GM18502 (cell line): Measurements from ENCODE around the gene SLC8A3.

Experiments used
- ATAC-seq: cut with Tn5 transposase; IDR thresholded peaks from one replicate; pipeline ENCODE4 v1.9.1; 2021; ENCODE audit warnings: mild to moderate bottlenecking; ENCODE audit not compliant: unreplicated experiment, poor library complexity

SLC8A3 gene

DNA sequence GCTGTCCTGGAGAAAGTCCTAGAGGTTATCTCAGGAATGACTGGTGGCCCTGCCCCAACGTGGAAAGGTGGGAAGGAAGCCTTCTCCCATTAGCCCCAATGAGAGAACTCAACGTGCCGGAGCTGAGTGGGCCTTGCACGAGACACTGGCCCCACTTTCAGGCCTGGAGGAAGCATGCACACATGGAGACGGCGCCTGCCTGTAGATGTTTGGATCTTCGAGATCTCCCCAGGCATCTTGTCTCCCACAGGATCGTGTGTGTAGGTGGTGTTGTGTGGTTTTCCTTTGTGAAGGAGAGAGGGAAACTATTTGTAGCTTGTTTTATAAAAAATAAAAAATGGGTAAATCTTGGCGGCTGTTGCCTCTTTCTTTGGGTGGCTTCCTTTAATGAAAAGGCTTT is 156.7 kb downstream of the SLC8A3 start:
- ATAC-seq: no peak

DNA sequence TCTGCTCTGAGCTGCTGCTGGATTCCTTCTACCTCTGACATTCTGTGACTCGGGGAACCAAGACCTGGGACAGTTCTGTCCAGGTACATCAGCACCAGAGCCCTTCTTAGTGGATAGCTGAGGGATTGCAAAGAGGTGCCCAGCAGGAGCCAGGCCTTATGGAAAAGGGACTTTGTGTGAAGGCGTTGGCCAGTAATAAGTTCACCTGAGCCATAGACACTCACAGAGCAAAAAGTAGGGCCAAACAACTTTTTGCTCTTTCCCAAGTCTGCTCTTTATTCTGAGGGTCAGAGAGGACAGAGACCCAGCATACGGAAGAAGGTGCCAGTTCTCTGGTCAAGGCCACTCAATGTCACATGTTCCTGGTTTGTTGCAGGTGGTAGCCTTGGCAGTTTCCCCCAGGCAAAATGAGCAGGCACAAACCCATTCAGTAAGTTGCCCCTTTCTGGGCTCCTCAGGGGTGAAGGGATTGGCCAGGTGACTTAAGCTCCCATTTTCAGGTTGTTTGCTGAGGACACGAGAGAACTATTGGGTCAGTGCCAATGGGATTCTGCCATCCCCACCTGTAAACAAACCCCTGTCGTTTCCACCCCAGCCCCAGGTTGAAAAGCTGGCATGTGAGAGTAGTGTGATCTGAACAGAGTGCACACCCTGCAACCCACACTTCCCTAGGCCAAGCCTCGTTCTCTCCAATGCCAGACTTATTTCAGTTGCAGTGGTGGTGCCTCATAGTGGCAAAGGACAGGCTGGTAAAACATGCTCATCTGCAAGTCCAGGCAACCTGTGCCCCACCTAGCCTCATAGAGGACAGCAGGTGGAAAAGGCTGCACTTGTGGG is 159.2 kb downstream of the SLC8A3 start:
- ATAC-seq: no peak

DNA sequence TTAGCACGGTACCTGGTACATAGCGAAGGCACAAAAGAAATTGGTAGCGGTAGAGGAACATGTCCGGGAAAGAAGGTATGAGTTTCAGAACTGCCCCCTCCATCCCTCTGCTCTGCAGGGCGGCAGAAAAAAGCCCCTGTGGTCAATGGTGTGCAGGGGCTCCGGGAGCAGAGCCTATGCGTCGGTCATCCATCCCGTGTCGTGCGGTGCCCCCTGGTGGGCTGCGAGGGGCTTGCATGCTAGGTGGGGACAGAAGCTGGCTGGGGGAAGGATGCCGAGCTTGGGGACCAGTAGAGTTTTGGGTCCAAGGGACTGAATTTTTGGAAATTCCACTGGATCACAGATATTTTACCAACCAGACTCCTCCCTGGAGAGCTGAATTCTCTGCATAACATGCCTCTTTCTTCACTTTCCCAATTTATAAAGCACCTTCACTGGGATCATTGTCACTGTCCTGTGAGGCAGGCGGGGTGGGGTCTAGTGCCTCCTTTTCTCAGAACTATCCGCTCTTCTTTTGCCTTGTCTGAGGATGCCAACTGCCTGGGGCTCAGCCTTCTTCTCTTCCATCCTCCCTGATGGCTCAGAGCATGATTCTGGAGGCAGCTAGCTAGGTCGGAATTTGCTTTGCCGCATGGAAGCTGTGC is 160.8 kb downstream of the SLC8A3 start:
- no peak for ATAC-seq

DNA sequence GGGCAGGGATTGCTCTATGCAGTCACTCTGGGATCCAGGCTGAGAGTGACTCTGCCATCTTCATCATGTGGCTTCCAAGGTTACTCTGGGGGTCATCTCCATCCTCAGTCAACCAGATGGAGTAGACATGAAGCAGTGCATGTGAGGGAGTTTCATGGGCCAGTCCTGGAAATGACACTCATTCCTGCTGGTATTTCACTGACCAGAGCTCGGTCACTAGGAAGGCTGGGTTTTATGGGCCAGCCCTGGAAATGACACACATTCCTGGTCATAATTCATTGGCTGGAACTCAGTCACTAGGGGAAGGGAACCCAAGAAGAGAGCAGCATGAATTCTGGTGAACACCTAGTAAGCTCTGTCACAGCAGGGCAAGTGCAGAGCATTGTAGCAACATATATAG is 164.9 kb downstream of the SLC8A3 start:
- no peak for ATAC-seq

DNA sequence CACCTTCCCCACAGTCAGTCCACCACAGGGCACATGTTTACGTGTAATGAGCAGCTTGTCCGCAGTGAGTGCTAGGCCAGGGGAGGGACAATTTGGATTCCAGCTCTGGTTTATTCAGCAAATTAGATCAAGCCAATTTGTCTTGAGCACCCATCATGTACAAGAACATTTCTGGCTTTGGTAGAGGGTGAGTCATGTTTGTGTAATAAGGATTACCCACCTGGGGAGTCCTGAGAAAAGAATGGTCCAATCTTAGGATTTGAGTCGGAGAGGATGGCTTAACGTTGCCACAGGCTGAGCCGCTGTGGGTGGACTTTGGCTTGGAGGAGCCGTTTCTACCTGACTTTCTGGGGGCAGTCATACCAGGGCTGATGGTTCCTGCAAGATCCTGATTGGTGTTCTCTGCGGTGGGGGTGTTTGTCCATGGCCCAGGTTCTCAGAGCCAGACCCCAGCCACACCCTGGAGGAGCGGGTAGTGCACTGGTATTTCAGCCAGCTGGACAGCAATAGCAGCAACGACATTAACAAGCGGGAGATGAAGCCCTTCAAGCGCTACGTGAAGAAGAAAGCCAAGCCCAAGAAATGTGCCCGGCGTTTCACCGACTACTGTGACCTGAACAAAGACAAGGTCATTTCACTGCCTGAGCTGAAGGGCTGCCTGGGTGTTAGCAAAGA is 165.8 kb downstream of the SLC8A3 start:
- ATAC-seq: no peak

DNA sequence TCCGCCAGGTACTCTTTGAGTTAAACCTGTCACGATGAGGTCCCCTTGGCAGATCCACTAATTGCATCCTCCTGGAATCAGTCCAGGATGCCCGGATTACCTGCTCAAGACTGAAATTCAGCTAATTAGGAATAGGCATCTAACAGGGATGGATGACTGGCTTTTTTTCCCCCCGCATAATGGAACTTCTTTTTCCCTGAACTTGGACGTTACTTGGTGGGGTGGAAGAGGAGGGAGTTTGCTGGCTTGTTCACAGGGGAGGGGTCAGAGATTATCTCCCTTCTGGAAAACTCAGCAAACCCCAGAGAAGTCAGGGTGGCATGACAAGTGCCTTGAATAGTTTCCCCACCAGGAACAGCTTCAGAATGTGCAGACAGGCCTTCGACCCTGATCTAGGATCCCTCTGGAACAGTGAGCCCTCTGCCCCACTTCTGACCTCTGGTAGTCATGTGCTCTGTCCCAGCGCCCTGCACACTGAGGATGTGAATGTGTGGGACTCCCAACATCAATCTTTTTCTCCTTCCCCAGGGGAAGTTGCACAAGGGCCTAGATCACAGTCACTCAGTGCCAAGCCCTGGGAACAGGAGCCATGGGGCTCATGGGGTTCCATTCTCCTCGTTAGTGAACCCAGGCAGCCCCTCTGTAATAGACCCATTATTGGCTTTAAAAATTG is 167.1 kb downstream of the SLC8A3 start:
- no peak for ATAC-seq

DNA sequence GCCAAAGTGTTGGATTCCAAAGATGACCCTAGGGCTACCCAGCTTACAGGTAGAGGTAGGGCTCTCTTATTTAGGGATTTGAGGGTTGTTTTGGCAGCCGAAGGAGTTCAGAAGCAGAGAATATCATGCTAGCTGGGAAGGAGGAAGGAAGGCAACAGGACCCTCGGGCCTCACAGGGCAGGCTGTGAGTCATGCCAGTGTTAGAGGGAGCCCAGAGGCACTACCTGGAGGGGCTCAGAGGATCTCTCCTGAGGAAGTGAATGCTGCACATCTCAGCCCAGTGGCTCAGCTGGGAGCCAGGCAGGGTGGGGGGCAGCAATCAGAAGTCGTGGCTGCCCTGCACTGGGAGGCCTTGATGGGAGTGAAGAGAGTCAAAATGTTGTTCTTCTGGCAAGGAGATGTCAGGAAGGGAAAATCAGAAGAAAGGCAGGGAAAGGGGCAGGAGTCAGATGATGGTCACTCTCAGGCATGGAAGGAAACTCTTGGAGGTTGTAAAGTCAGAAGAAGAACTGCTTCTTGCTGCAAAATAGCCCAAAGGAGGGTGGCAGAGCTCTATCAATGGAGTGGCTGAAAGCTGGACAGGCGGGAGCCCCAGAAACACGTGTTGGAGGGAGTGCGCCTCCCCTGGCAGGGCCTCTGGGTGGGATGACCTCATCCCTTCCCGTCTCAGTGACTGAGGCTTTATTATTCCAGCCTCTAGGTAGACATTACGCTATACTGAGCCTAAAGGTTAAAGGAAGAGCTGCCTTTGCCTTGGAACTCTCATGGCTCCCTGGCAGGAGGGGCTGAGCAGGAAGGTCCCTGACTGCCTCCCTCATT is 168.2 kb downstream of the SLC8A3 start:
- ATAC-seq: no peak

DNA sequence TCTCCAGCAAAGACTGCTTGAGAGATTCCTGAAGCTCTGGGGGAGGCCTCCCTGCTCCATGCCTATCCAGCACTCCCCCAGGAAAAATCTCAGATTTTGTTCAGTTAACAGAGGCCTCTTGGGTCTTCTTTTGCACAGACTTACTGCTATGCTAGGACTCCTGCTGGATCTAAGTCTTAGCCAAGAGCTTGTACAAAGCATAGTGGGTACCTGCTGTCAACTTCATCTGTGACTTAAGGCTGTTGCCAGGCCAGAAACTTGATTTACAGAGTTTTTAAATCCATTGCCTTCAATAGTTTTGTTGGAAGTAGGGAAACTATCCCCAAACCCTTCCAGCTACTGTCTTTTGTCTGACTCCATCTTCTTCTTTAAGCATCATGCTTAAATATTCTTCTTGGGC is 169.1 kb downstream of the SLC8A3 start:
- no peak for ATAC-seq

DNA sequence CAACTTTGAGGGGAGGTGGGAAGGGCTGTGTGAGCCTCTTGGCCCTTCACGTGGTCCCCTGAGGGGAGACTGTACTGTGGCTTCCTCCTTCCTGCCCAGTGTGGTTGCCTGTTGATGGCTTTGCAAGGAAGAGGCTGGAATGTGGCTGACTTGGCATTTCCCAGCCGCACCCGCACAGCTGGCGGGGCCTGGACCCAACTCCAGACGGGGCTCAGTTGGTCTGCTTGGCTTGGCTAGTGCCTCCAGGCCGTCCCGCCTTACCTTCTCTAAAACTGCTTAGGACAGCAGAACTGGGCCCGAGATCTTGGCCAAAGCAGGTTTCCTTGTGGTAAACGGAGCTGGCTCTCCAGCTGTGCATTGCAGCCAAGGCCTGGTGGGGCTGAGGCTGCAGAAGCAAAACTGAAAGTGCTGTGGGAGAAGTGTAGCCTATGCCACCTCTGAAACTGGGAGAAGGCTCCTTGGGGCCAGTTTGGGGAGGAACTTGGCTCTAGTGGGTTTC is 170.0 kb downstream of the SLC8A3 start:
- peak; percentile 77 for ATAC-seq

DNA sequence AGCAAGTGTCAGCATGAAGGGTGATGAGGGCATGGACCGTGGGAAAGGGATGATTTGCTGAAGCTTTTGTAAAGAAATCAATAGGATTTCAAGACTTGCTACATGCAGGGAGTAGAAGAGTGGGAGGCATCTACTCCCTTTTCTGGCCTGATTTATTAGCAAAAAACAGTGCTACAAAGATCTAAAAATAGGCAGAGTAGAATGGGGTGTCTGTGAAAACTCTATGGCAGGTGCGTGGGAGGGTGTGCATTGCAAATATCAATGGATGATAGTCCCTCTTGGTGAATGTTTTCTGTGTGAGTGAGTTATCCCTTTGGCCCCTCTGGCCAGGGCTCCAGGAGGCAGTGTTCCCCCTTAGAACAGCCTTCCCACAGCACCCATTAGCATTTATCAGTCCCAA is 170.5 kb downstream of the SLC8A3 start:
- ATAC-seq: no peak

DNA sequence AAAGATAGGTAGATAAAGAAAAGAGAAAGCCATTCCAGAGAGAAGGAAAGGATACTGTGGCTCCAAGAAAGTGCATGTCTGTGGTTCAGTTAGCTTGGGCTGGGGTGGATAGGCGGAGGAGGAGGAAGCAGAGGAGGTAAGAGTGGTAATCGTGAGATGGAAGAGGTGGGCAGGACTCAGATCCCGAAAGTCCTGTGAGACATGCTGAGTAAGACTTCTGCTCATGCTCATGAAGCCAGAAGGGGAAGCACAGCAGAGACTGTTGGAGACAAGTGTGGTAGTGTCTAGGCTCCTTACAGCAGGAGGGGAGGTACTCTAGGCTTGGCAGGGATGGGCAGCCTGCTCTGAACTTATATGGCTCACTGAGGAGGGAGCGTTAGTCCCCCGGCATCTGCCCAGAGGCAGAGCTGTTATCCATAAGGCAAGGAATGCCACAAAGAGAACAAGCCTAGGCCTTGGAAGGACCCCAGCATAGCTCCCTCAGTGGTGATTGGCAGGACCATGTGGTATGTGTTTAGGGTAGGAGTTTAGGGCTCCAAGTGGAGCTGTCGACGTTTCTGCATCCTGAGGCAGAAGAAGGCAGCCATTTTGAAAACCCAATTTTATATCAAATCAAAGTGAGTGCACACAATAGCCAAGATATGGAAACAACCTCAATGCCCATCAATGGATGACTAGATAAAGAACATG is 174.2 kb downstream of the SLC8A3 start:
- ATAC-seq: no peak

DNA sequence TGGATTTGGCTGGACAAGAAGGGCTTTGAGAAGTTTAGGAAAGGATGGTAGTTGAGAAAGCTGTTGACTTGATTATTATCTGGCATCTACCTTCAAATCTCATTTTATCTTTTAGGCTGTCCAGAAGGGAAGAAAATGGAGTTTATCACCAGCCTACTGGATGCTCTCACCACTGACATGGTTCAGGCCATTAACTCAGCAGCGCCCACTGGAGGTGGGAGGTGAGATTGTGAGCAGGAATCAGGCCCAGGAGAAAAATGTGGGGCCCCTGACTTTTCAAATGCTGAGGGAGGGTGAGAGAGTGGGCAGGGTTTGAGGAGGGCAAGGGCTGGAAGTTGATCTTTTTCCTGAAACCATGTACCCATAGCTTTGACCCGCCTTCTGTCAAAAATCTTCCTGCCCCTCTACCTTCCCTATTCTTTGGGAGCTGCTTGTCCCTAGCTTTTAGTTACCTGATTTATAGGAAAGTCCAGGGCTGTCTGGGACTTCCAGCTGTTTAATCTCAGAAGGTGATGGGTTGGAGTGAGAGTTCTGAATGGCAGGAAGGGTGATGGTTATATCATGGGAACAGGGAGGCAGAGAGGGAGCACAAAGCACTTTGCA is 175.4 kb downstream of the SLC8A3 start:
- no peak for ATAC-seq

DNA sequence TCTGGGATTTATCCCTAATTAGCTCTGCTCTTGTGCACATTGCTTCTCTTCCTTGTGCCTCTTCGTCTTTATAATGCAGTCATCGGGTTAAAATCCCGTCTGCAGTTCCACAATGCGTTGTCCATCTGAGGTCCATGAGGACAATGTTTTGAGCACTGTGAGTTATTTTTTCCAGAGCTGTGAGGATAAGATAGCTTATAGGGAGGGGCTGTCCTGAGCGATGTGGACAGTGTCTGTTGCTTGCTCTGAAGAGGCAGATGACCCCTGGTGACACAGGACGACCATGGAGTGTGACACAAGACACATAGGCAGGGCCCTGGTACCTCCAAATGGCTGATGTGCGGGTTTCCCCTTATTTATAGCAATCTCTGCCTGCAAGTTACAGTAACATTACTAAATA is 177.0 kb downstream of the SLC8A3 start:
- ATAC-seq: no peak

DNA sequence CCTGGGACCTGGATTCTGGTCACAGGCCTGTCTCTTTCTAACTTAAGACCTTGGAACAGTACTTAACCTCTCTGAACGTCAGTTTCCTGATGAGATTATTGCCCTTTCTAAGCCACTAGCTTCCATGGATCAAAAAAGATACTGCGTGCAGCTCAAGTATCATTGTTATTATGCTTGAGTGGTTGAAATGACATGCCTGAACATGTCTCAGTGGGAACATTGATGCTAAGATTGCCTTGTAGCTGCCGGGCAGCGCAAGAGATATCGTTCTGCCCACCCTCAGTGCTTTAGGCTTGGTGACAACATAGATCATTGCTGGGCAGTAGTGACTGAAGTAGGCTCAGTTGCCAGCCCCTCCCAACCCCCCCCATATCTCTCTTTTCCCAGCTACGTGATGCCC is 177.7 kb downstream of the SLC8A3 start:
- no peak for ATAC-seq

DNA sequence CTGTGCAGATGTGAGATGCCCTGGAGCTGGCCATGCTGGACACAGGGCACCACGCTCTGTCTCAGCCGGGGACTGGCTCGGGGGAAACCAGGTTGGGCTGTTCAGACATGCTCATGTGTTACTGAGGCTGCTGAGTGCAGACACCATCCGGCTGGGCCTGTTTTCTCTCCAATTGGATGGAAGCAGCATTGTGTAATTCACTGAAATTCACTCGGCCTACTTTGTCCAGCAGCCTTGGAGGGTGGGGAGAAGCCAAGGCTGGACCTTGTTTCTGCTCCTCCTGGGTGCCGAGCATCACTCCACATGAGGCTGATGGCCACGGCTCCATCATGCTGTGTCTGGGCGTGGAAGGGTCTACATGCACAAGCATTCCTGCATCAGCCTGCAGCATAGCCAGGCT is 178.8 kb downstream of the SLC8A3 start:
- ATAC-seq: no peak

DNA sequence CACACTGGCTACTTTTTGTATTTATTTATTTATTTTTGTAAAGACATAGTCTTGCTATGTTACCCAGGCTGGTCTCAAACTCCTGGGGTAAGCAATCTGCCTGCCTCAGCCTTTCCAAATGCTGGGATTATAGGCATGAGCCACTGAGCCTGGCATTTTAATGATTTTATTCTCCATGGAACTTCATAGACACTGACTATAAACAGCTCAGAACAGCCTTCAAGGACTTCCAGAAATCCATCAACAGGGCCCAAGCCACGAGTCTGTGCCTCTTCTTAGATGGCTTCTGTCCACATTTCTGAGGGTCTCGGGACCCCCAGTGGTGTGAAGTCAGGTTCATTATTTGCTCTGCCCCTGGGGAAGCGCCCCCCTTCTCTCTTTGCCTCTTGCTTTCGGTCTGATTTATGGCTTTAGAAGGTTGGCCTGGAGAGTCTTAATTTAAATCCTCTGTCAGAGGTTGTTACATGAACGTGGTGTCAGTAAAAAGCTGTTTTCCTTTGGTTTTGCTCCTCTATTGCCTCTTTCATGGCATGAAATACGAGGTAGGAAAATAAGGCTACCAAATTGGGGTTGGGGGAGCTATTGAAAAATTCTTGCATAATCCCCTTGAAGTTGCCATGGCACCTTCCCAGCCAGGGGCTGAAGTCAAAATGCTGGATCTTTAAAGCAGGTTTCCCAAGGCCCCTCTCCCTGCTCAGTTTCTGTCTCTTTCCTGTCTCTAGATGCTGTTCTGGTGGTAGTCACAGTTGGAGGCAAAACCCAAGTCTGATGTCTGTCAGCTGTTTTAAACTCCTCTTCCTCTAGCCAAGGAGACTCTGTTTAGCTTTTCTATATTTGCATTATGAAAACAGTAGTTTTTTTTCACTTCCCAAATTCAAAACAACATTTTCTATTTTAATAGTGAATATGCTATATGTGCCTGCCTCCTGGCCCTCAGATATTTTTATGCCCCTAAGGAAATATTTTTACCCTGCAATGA is 180.2 kb downstream of the SLC8A3 start:
- no peak for ATAC-seq

DNA sequence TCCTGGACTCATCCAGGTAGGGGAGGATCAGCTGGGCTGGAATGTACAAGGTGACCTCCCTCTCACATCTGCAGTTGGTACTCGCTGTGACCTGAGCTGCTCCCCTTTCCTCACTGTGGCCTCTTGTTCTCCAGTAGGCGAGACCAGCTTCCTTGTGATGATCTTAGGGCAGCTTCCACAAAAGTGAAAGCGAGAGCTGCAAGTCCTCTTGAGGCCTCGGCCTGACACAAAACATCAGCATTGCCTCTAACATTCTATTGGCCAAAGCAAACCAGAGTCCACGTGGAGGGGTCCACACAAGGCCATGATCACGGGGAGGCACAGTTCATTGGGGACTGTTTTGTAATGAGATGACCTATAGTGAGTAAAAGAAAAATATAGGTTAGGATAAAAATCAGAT is 182.1 kb downstream of the SLC8A3 start:
- ATAC-seq: no peak

DNA sequence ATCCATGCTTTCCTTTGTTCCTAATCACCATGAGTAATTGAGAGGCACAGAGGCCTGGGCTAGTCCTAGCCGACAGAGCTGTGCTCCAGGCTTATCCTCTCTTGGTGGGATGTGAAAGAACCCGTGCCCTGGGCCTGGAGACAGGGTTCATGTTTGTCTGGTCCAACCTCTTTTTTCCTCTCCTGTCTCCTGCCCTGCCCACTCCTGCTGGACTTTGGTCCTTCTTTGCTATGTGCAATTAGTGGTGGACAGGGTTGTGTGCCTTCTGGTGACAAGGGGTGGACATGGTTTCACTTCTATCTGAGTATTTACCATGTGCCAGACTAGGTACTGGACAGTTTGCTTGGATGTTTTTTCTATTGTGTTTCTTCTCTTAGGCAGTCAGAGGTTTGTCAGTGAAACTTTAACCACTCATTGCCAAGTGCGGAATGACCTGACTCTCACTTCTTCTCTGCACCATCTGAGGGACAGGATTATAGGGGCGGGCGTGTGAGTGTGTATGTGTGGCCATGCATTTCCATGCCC is 183.4 kb downstream of the SLC8A3 start:
- ATAC-seq: no peak
